Prostate gland (tissue), 2 donors: ENCODE measurements around the gene STAC2.

Experiments used
- POLR2A ChIP-seq: fragments of 450-650 bp; IDR thresholded peaks from one replicate; pipeline ENCODE4 v1.6.1; 2016; ENCODE audit warnings: antibody characterized with exemption, mild to moderate bottlenecking
- POLR2AphosphoS5 ChIP-seq: sonication (generic); formaldehyde crosslinking; IDR thresholded peaks from one replicate; pipeline ENCODE4 v1.6.1; 2017; ENCODE audit warnings: antibody characterized with exemption
- TF ChIP-seq, protein P1 (sequence below), 4 experiments: fragments of 200-600 bp in 2 of 4; fragments of 450-650 bp in 2 of 4; sonication (generic) in 2 of 4; IDR thresholded peaks; 1 replicate in 3 of 4; 2 replicates in 1 of 4; pipeline ENCODE4 v1.5.1; 2016 to 2019; ENCODE audit warnings: antibody characterized with exemption in 4 of 4, mild to moderate bottlenecking in 2 of 4, moderate library complexity in 2 of 4

DNA sequence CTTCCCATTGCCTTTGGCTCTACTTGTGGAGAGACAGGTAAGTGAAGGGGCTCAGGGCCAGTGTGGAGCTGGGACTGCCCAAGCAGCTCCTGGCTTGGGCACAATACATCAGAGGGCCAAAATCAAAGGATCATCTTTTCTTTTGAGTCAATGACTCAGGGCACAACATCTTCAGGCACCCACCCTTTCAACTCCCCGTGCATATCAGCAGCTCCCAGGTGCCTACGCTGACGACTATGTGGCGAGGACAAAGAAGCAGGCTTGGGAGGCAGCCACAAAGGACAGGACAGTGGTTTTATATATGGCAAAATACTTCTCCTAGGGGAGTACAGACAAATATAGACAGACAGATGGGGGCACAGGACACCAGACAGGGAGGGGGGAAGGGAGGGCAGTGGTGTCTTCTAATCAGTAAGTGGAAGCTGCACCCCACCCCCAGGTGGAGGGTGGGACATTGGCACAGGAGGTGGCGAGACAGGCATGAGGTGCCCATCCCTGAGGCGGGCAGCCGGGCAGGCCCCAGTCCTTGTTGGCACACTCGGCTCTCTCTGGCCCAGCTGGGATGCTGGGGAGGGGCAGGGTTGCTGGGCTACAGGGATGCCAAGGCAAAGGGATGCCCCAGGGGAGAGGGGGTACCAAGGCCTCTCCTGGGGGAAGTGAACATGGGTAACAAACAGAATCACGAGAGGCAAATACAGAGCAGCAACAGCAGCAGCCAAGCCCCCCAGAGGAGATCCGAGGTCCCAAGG lies 52.0 kb downstream of the STAC2 start:
- TF ChIP-seq, protein P1, sequence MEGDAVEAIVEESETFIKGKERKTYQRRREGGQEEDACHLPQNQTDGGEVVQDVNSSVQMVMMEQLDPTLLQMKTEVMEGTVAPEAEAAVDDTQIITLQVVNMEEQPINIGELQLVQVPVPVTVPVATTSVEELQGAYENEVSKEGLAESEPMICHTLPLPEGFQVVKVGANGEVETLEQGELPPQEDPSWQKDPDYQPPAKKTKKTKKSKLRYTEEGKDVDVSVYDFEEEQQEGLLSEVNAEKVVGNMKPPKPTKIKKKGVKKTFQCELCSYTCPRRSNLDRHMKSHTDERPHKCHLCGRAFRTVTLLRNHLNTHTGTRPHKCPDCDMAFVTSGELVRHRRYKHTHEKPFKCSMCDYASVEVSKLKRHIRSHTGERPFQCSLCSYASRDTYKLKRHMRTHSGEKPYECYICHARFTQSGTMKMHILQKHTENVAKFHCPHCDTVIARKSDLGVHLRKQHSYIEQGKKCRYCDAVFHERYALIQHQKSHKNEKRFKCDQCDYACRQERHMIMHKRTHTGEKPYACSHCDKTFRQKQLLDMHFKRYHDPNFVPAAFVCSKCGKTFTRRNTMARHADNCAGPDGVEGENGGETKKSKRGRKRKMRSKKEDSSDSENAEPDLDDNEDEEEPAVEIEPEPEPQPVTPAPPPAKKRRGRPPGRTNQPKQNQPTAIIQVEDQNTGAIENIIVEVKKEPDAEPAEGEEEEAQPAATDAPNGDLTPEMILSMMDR (IDR thresholded peaks at IDR 0.05) = no peak
- no peak for TF ChIP-seq POLR2AphosphoS5
- TF ChIP-seq POLR2A = no peak
